K562 (cell line): ENCODE results near the gene SH2D3A. TPM values are rescaled to one million over a fixed set of nuclear protein-coding genes. Genes with fewer than 3 reads are reported as not detected.

ENCODE experiments used
- BMI1 ChIP-seq: fragments of 150-350 bp; IDR thresholded peaks from 2 replicates; pipeline ENCODE4 v1.6.1; 2014; ENCODE audit warnings: low read length
- CBX1 ChIP-seq: sonication (generic); IDR thresholded peaks from 2 replicates; pipeline ENCODE4 v1.6.1; 2016; ENCODE audit warnings: antibody characterized with exemption, low read depth, mild to moderate bottlenecking
- CEBPG ChIP-seq, 3 experiments: fragments of 200-800 bp in 1 of 3; sonication (Bioruptor generic) in 1 of 3; sonication (generic) in 1 of 3; formaldehyde crosslinking in 1 of 3; IDR thresholded peaks in 2 of 3; conservative IDR thresholded peaks in 1 of 3; 2 replicates each; pipeline versions ENCODE4 v1.6.1 to v1.8.0; 2016 to 2022; ENCODE audit warnings: missing compliant biosample characterization in 2 of 3, missing genetic modification characterization in 2 of 3, mild to moderate bottlenecking in 1 of 3, missing genetic modification reagents in 1 of 3
- ETV1 ChIP-seq: fragments of 450-650 bp; conservative IDR thresholded peaks from 2 replicates; pipeline ENCODE4 v1.6.1; 2016; ENCODE audit warnings: missing genetic modification characterization, control low read depth, low read depth, missing compliant biosample characterization
- KLF16 ChIP-seq: IDR thresholded peaks from 2 replicates; pipeline ENCODE4 v1.6.1; 2016; ENCODE audit warnings: antibody characterized with exemption
- MYC ChIP-seq, 2 experiments: fragments of 250-450 bp in 1 of 2; sonication (Bioruptor Pico) in 1 of 2; IDR thresholded peaks; 2 replicates each; pipeline versions ENCODE4 v1.5.1 to v1.6.1; 2012 to 2021; ENCODE audit warnings: low read depth in 2 of 2, borderline replicate concordance in 1 of 2, improper control_type of control experiment in 1 of 2, low read length in 1 of 2, mild to moderate bottlenecking in 1 of 2, moderate library complexity in 1 of 2
- NR3C1 ChIP-seq: sonication (generic); formaldehyde crosslinking; IDR thresholded peaks from 2 replicates; pipeline ENCODE4 v1.8.1; 2022; ENCODE audit warnings: missing genetic modification reagents
- POLR2A ChIP-seq: fragments of 450-650 bp; conservative IDR thresholded peaks from 2 replicates; pipeline ENCODE4 v1.6.1; 2016
- PTBP1 ChIP-seq: fragments of 200-400 bp; formaldehyde crosslinking; IDR thresholded peaks from 2 replicates; pipeline ENCODE4 v1.6.1; 2017; ENCODE audit warnings: low read depth, low read length
- SPI1 ChIP-seq: IDR thresholded peaks from 2 replicates; pipeline ENCODE4 v1.6.1; 2011; ENCODE audit warnings: low read depth, low read length, control low read depth, borderline replicate concordance
- ZBTB17 ChIP-seq: fragments of 450-650 bp; formaldehyde crosslinking; IDR thresholded peaks from 2 replicates; pipeline ENCODE4 v1.4.0; 2020; ENCODE audit warnings: mild to moderate bottlenecking
- ZNF436 ChIP-seq: fragments of 250-450, 450-650 bp; sonication (Bioruptor Pico); formaldehyde crosslinking; IDR thresholded peaks from 2 replicates; pipeline ENCODE4 v1.7.0; 2020; ENCODE audit warnings: mild to moderate bottlenecking
- ZNF79 ChIP-seq: fragments of 250-450 bp; sonication (Bioruptor Pico); IDR thresholded peaks from 2 replicates; pipeline ENCODE4 v1.4.0; 2020; ENCODE audit warnings: low read depth, mild to moderate bottlenecking, moderate library complexity
- polyA plus RNA-seq, 8 experiments: library from polyadenylated mRNA; depleted of rRNA in 4 of 8; stranded (reverse) in 5 of 8; unstranded in 3 of 8; fragments of >200 nt; fragmentation: Nextera tagmentation in 2 of 8; fragmentation: Illumina TruSeq in 1 of 8; extraction: Ambion mirVana in 2 of 8; extraction: Trizol in 1 of 8; gene quantifications; 2 replicates each; pipeline versions ENCODE4 v1.2.1 to v1.2.3, GENCODE V29; 2011 to 2014; ENCODE audit warnings: inconsistent platforms in 1 of 8, missing spikeins in 1 of 8
- total RNA-seq, 7 experiments: library from RNA; depleted of rRNA in 6 of 7; stranded (reverse); fragments of >200 nt in 6 of 7; fragmentation: Illumina TruSeq in 2 of 7; extraction: Trizol in 2 of 7; gene quantifications; 2 replicates each; pipeline versions ENCODE4 v1.2.1 to v1.2.3, GENCODE V29; 2011 to 2021; ENCODE audit warnings: low replicate concordance in 1 of 7
- TF ChIP-seq, protein P1 (sequence below): sonication (generic); formaldehyde crosslinking; IDR thresholded peaks from 2 replicates; pipeline ENCODE4 v1.8.1; 2023; ENCODE audit warnings: mild to moderate bottlenecking, missing genetic modification reagents
- TF ChIP-seq, protein P2 (sequence below): sonication (generic); formaldehyde crosslinking; IDR thresholded peaks from 2 replicates; pipeline ENCODE4 v1.9.0; 2022; ENCODE audit warnings: mild to moderate bottlenecking, missing genetic modification reagents
- TF ChIP-seq, protein P3 (sequence below): fragments of 250-450 bp; sonication (Bioruptor Pico); IDR thresholded peaks from 2 replicates; pipeline ENCODE4 v1.4.0; 2020; ENCODE audit warnings: mild to moderate bottlenecking

Gene SH2D3A
- total and polyA plus RNA-seq, 9 of the 15 experiments (the other 6 are each of a cell fraction or from before 2014, with no cell fraction given), result 0.75 to 26.3 (median 8.9) TPM

DNA sequence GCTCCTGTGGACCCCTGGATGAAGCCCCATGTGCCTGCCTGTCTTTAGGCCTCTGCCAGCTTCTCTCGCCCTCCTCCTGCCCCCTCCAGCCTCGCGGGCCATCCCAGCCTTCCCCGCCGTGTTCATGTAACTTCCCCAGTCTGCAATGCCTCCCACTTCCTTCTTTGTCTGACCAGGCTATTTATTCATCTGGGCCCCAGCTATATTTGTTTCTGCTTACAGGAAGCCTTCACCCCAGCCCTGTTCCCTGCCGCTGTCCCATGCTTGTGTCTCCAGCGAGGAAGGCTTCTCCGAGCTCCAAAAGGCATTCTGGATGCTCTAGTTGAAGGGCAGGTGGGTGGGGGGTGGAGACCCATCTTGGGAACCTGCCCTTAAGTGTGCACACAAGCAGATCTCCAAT is 38.9 kb downstream of the SH2D3A start (continued):
- TF ChIP-seq ZNF436 (CRISPR knock-in tag), result no peak
- no peak for TF ChIP-seq ZNF79 (CRISPR knock-in tag)
- TF ChIP-seq KLF16, result no peak
- peak; percentile 83; the same call in 1 of the 2 replicates for TF ChIP-seq SPI1
- no peak for TF ChIP-seq ZBTB17
- TF ChIP-seq, protein P1, sequence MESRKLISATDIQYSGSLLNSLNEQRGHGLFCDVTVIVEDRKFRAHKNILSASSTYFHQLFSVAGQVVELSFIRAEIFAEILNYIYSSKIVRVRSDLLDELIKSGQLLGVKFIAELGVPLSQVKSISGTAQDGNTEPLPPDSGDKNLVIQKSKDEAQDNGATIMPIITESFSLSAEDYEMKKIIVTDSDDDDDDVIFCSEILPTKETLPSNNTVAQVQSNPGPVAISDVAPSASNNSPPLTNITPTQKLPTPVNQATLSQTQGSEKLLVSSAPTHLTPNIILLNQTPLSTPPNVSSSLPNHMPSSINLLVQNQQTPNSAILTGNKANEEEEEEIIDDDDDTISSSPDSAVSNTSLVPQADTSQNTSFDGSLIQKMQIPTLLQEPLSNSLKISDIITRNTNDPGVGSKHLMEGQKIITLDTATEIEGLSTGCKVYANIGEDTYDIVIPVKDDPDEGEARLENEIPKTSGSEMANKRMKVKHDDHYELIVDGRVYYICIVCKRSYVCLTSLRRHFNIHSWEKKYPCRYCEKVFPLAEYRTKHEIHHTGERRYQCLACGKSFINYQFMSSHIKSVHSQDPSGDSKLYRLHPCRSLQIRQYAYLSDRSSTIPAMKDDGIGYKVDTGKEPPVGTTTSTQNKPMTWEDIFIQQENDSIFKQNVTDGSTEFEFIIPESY (CRISPR knock-in tag), result 0 out of 2 replicates have a peak, but pooled peaks have one; percentile 19
- TF ChIP-seq POLR2A, result no peak
- TF ChIP-seq BMI1, result no peak
- no peak for TF ChIP-seq CBX1
- TF ChIP-seq, protein P2, sequence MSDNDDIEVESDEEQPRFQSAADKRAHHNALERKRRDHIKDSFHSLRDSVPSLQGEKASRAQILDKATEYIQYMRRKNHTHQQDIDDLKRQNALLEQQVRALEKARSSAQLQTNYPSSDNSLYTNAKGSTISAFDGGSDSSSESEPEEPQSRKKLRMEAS (CRISPR knock-in tag), result peak; percentile 43; the same call in 1 of the 2 replicates
- TF ChIP-seq MYC (IDR thresholded peaks at IDR 0.05; ENCODE audit: low read depth, low read length), result no peak
- no peak for TF ChIP-seq MYC (CRISPR knock-in tag; IDR thresholded peaks at IDR 0.05; ENCODE audit: borderline replicate concordance, low read depth)
- TF ChIP-seq NR3C1, result no peak
- TF ChIP-seq CEBPG (CRISPR knock-in tag; IDR thresholded peaks at IDR 0.05), result no peak
- TF ChIP-seq CEBPG (tag; conservative IDR thresholded peaks at IDR 0.05 in 1 of 2, IDR thresholded peaks at IDR 0.05 in 1 of 2), result no peak
- no peak for TF ChIP-seq ETV1 (tag)
- no peak for TF ChIP-seq PTBP1
- TF ChIP-seq, protein P3, sequence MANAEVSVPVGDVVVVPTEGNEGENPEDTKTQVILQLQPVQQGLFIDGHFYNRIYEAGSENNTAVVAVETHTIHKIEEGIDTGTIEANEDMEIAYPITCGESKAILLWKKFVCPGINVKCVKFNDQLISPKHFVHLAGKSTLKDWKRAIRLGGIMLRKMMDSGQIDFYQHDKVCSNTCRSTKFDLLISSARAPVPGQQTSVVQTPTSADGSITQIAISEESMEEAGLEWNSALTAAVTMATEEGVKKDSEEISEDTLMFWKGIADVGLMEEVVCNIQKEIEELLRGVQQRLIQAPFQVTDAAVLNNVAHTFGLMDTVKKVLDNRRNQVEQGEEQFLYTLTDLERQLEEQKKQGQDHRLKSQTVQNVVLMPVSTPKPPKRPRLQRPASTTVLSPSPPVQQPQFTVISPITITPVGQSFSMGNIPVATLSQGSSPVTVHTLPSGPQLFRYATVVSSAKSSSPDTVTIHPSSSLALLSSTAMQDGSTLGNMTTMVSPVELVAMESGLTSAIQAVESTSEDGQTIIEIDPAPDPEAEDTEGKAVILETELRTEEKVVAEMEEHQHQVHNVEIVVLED (CRISPR knock-in tag), result no peak
